ENCODE results near the gene PIK3AP1.

The PIK3AP1 gene

DNA sequence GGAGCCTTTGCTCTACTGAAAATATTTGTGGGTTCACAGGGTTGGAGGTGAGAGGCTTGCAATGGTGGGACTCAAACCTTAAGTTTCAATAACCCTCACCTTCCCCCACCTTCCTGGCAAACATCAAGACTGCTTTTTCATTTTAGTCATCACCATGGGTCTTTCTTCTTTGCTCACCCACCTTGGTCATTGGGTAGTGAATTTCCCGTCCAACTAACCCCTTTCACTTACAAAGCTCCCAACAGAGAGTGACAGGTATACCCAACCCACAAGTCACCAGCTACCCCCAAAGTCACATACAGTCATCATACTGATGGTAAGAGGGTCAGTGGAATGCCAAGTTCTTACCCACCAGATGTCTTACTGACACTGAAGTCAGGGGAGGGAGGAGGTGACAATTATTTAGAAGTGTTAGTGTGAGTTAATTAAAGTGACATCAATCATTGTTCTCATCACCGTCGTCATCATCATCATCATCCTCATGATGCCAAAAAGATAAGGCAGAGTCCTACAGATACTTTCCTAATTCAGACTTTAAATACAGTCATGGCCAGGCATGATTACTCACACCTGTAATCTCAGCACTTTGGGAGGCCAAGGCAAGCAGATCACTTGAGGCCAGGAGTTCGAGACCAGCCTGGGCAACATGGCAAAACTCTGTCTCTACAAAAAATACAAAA lies 49.0 kb downstream of the PIK3AP1 start:
- no peak for DNase-seq

DNA sequence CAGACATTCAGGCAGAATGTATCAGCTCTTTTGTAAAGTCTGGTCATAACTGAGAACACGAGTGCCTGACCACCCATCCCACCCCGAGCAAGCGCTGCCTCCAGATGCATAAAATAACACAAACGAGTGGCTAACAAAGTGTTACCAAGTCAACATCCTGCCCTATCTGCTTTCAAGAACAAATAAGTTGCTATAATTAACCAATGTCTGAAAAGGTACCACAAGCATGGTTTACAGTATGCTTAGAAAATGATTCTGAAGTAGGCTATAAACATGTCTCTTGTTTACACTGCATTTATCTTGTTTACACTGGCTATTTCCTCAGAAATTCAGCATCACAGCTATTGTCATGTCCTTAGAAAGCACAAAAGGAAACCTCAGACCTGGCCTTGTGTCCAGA lies 49.5 kb downstream of the PIK3AP1 start:
- DNase-seq = no peak

DNA sequence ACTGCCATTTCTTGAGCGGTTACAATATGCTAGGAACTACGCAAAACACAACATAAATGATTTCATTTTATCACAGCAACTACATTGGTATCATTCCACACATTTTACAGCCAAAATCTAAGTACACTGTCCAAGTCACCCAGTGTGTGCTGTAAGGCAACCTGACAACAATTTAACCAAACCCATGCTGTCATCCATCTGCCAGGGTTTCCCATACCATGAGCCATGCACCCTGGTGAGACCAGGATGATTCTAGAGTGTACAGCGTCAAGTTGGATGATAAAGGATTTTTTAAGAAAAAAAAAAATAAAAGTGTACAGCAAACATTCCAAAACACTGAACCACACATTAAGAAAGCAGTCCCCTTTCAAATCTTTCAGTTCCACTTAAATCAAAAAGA lies 52.9 kb downstream of the PIK3AP1 start:
- DNase-seq = no peak

DNA sequence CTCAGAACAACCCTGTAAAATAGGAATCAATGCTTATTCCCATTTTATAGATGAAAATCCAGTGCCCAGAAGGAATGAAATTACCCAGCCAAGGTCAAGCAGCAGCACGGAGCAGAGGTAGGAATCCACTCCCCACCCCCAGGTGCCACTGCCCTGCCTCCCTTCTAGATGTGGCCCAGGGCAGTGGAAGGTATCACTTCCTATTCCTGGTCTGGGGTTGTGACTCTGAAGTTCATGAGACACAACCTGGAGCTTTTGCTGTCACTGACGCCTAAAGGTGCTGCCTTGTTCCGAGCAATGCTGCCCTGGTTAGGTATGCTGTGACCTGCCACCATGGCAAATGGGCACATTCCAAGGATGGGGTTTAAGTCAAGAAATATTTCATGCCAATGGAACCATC lies 53.6 kb downstream of the PIK3AP1 start:
- DNase-seq = no peak

DNA sequence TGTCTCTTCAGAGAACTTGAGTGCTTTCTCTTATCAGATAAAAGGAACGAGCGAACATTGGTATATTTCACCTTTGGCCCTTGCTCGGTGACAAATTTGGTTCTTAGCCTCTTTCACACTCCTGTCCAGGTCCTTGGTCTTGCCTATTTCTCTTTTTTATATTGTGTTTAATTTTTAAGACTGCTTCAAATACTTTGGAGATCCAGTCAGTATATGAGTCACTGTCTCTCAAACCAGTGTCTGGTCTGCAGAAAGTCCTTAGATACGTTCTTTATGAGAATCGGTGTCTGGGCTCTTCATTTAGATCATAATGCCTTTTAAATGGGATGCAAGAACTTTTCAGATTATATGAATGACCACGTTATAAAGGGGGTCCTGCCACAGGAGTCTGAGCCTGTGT lies 55.0 kb downstream of the PIK3AP1 start:
- no peak for DNase-seq

DNA sequence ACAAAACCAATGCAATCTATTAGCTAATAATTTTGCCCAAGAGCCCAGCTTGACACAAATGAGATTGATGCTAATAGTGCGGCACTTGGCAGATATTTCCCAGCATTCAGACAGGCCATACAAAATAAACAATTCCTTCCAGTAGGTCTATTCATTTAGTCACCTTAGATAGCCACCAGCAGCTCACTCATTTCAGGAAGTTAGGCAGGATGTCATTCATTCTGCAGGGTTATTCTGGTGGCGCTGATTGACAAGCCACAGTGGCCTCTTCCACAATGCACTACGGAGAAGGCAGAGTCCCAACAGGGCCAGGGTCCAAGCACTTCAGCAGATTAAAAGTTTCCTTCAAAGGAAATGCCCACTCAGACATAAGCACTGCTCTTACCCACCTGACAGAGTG lies 55.8 kb downstream of the PIK3AP1 start:
- no peak for DNase-seq

DNA sequence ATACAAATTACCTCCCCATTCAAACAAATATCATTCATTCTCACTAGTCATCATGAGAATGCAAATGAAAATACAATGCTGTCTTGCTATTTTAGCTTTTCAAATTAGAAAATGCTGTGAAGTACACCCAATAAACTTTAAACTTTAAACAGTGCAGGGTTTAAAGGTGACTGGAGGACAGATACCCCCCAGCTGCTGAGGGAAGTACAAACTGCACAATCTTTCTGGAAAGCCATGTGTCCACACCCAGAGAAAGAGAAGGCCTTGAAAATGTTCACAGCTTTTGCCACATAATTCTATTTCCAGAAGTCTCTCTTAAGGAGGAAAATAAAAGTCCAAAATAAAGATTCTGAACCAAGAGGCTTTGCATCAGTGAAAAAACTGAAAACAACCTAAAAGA lies 56.5 kb downstream of the PIK3AP1 start:
- DNase-seq = no peak

DNA sequence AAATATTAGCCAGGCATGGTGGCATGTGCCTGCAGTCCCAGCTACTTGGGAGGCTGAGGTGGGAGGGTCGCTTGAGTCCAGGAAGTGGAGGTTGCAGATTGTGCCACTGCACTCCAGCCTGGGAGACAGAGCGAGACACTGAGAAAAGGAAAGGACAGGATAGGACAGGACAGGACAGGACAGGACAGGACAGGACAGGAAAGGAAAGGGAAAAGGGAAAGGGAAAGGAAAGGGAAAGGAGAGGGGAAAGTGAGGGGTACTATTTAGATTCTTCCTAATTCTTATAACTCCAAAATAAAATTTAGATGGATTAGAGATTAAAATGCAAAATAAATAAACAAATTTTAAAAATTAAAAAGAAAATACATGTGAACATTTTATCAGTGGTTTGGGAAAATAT lies 58.7 kb downstream of the PIK3AP1 start:
- no peak for DNase-seq

DNA sequence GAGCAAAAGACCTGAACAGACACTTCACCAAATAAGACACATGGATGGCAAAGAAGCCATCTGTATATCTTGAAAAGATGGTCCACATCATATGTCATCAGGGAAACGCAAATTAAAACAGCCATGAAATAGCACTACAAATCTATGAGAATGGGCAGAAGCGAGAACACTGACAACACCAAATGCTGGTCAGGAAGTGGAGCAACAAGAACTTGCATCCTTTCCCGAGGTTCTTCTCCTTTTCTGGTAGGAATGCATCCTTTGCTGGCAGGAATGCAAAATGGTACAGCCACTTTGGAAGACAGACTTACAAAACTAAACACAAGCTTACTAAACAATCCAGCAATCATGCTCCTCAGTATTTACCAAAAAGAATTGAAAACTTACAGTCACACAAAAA lies 60.0 kb downstream of the PIK3AP1 start:
- DNase-seq = no peak

DNA sequence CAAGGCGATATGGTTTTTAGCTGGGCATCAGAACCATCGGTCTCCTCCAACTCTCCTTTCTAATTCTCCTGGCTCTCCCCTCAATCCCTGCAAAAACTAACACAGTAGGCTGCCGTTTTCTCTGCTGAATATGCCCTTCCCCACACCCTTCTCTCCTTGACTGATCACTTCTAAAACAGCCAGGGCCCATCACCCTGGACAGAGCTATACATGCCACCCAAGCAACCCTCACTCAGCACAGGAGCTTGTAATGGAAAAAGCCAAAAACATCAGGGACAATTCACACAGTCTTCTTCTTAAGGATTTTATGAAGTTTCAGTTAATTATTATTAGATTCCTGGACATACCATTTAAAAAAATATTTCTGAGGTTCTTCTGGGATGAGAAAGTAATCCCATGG lies 61.5 kb downstream of the PIK3AP1 start:
- DNase-seq = no peak

DNA sequence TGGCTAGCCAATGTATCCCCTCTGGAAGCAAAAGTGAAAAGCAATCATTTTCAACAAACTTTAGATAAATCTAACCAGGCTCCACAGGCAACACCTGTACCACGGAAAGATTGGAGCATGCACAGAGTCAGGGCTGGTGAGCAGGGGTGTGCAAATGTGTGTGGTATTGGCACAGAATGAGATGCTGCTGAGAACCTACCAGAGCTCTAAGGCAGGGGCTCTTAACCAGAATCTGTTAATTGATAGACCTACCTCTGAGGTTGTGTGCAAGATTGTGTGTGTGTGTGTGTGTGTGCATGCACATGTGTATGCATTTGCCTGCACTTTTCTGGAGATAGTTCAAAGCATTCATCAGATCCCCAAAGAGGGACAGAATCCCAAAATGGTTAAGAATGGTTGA lies 62.9 kb downstream of the PIK3AP1 start:
- no peak for DNase-seq

DNA sequence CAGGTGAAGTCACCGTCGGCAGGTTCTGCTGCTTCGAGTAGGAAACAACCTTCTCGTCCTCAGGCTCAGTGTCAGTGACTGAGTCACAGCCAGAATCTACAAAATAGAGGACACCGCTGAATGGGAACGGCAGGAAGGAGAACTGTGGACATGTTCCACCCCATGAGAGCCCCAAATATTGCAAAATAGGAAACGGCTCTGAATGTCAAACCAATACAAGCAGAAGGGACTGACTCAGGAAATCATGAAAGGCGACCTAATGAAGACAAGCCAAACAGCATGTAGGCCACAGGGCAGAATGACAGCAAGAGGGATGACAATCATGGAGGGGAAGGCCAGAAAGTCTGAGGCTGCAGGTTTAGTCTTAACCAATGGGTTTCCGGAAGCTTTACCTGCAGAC lies 63.5 kb downstream of the PIK3AP1 start:
- no peak for DNase-seq

DNA sequence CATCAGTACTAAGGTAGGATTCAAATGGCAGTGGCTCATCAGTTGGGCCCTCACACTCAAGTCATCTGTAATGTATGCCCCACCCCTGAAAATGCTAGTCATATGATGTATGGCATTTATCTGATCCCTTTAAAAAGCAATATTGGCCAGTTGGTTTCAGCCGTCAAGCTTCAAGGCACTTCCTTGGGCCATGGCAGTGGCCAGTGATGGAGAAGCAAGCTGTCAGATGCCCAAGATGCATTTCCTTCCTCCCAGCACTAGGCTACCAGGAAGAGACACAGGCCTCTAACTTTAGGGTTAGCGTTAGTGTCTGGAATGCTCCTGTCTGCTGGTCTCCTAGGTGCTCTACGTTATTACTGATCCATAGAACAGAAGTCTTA lies 64.1 kb downstream of the PIK3AP1 start:
- no peak for DNase-seq

DNA sequence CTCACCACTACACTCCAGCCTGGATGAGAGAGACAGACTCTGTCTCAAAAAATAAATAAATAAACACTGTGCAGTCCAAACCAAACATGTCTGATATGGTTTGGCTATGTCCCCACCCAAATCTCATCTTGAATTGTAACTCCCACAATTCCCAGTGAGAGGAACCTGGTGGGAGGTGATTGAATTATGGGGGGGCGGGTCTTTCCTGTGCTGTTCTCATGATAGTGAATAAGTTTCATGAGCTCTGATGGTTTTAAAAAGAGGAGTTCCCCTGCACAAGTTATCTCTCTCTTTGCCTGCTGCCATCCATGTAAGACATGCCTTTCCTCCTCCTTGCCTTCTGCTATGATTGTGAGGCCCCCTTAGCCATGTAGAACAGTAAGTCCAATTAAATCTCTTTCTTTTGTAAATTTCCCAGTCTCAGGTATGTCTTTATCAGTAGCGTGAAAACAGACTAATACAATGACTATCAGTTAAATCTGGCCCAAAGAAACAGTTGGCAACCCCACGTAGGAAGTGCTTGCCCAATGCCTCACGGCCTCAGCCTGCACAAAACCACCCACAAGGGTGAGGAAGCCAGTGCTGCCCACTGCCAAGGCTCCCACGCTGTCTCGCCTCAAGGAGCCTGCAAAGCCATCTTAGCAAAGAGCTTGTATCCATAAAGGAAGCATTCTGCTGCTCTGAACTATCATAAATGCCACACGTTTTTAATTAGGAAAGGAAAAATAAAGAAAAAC lies 64.7 kb downstream of the PIK3AP1 start:
- no peak for DNase-seq

DNA sequence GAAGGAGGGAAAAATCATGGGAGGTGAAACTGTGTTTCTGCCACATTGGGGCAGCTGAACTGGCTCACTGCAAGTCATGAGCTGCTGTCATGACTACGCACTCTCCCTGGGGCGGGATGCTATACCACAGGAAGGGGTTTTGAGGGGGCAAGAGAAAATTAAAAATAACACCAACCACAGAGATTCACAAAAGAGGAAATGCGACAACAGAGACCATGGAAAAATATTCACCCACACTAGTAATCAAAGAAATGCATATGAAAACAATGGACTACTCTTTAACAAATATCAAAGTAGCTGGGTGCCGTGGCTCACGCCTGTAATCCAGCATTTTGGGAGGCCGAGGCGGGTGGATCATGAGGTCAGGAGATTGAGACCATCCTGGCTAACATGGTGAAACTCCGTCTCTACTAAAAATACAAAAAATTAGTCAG lies 68.3 kb downstream of the PIK3AP1 start:
- DNase-seq = peak; percentile 4

DNA sequence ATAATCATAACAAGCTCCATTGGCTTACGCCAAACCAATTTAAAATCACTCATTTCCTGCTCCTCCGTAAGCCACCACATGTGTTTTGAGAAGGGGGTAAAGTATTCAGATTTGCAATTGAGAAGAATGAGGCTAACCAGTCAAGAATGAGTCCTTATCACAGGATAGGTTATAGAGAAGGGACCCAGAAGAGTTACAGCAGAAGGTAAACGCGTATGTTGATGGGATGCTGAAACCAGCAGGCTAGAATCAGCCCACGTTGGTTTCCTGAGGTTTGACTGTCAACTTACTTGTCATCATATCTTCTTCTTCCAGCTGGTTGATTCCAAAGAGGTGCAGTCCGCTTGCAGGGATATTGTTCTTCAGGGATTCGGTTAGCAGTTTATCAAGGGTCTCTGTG lies 69.4 kb downstream of the PIK3AP1 start:
- DNase-seq = no peak

DNA sequence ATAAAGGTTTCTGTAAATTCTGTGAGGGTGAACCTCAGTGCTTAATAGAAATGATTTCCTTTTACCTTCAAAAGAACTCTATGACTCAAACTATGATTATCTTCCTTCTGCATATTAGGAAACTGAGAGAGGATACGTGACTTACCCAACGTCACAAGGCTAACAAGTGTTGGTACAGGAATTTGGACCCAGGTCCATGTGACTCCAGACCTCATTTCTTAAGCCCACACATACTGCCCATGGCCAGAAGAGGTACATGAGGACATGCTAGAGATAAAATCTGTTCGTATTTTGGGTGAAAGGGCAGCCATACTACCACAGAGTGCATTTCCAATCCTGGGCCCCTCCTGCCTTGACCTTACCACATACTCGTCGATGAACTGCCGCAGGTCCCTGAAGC lies 72.0 kb downstream of the PIK3AP1 start:
- DNase-seq = no peak

DNA sequence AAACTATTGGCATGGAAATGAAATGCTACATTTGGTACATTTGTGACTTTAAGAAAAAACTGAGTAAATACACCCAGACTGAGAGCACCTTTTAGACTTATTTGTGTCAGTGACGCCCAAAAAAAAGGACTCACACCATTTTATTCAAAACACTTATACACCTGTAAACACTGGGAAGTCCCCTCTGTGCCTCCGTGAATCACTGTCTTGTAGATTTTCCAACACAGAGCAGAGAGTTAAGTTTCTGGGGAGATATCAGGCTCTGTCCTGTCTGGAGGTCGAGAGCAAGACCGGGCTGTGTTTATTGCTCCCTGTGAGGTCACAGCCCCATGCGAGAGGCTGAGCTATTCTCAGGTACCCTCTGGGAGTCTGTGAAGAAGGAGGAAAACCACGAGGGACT lies 72.8 kb downstream of the PIK3AP1 start:
- no peak for DNase-seq

DNA sequence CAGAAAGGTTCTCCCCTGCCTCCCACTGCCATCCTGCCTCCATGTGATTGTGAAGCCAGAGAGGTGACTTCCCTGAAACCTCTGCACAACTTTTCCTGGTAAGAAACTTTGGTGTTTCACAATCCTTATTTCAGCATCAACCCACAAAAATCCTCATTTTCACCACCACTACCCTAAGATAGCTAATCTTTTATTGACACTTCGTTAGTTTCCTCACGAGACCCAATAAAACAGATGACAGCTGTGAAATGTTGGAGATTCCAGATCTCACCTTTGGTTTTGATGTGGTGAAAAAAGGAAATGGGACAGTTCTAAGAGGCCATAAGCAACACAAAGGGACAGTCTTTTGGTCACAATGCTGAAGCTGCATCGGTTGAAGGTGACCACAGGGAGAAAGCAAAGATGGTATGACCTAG lies 73.6 kb downstream of the PIK3AP1 start:
- DNase-seq = no peak

DNA sequence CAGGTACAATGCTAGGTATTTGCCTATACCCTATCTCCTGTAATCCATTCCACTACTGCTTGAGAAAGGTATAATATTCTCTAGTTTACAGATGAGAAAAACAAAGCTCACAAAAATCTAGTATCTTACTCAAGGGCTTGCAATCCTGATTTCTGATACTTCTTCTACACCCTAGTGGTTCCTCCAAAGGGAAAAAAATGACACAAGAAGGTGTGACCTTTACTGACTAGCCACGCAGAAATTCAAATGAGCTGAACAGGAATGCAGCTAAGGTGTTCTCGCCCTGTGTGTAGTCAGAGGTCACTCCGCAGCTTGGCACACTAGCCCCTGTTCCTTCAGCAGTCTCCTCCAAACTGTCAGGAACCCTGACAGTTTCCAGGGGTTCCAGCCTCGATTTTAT lies 74.0 kb downstream of the PIK3AP1 start:
- no peak for DNase-seq

DNA sequence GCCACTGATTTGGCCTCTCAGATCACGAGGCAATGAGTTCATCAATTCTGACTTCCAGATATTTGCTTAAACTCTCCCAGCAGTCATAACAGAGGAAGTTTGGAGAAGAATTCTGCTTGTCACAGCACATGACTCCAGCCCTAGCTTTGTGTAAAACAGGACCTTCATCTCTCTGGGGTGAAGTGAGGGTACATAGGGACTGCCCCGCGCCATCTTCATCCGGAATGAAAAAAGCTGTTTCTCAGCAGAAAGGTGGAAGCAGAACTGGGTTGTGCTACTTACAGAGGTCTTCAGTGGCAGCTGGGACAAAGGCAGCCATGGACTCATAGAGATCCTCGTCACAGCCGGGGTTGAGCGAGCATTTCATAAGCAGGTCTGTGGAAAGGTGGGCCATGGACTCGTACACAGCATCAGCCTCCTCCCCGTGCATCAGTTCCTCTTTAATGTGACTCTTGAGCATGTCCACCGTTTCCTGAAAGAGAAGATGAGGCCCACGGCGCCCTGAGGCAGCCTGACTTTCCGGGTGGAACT lies 75.1 kb downstream of the PIK3AP1 start:
- no peak for DNase-seq

DNA sequence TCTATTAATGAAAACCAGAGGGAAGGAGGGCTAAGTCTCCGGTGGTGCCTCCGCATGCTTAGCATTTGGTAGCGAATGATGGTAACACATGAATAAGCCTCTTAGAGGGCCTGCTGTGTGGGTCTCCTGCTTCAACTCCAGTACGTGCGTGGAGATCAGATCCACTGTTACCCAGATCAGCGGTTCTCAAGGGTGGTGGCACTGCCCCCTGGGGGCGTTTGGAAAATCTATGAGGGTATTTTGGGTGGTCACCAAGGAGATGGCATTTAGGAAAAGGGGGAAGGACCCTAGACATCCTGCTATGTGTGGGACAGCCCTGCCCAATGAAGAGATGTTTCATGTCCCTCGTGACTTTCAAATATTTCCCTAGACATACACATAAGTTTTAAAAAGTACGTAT lies 76.4 kb downstream of the PIK3AP1 start:
- no peak for DNase-seq

DNA sequence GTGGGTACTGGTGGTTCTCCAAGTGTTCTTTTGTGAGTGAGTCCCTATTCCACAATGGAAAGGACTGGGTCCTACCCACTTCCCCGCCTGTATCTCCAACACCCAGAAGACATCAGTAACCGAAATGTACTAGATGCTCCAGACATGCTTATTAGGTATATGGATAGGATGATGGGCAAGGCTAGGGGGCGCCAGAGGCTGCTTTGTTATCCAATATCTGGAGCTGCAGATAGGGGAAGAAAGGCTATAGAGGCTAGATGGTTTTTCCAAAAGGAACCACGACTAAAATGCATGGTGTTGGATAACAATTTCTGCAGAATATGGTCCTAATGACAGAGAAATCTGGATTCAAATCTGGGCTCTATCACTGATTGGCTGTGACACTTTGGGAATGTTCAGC lies 77.3 kb downstream of the PIK3AP1 start:
- DNase-seq = no peak

DNA sequence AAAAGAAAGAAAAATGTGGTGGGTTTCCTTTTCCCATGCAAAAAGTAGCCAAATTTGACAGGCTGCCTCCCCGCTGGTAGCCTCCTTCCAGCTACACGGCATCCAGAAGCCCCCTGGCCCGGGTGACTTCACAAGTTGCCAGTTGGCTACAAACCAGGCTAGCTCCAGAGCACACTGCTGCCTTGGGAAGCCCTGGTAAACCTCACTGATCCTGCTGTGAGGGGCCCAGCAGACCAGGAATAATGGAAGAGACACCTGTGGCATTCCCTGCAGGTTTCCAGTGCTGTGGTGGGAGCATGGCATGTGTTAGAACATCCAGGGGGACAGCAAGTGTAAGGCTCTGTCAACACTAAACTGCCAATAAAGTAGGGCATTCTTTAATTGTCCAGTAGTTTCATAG lies 77.8 kb downstream of the PIK3AP1 start:
- DNase-seq = no peak

All from effector CD8-positive, alpha-beta T cell (primary cell).